Activated CD4-positive, alpha-beta T cell treated with anti-CD3 and anti-CD28 coated beads for 1 hour (primary cell): ENCODE data around the gene TPGS2.
"Not testable (repeated sequence)": the region's sequence is repeated elsewhere in the genome, so short reads cannot be mapped to it uniquely, and the experiment has no call there.

Experiments used
- DNase-seq: peaks from one replicate; pipeline ENCODE4 v3.0.0-alpha.2; 2020

The TPGS2 gene

DNA sequence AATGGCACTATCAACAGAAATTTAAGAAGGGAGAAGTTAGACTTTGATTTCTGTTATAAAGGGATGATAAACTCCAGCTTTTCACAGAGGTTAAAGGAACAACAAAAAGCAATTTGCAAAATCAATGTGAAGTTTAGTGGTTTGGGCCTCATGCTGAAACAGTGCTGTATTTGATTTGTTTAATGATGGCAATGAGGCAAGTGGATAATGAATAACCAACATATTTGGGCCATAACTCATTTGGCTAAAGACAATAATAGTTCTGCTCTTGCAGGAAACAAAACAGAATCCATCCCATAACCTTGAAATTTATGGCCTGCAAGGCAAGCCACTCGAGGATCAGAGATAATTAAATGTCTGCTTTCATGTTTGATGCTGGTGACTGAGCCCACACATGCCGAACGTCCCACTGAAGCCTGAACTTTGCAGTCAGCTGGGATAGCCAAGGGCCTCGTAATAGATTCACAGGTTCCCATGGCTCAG, 56.5 kb downstream of the TPGS2 start:
- no peak for DNase-seq

DNA sequence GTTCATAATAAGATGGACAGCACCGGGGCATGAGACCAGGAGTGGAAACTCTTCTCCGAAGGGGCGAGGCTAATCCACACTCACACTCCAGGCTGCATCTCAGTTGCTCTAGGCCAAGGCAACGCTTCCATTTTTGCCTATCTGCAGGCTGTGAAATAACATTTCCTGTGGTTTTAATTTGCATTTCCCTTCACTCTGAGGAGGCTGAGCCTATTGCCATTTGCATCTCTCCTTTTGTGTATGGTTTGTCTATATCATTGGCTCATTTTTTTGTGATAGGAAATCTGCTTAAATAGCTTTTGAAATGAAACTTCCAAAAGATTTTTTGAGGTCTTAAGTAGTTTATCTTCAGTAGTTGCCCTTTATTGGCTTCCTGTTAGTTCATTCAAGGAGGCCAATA, 57.6 kb downstream of the TPGS2 start:
- DNase-seq, result no peak

DNA sequence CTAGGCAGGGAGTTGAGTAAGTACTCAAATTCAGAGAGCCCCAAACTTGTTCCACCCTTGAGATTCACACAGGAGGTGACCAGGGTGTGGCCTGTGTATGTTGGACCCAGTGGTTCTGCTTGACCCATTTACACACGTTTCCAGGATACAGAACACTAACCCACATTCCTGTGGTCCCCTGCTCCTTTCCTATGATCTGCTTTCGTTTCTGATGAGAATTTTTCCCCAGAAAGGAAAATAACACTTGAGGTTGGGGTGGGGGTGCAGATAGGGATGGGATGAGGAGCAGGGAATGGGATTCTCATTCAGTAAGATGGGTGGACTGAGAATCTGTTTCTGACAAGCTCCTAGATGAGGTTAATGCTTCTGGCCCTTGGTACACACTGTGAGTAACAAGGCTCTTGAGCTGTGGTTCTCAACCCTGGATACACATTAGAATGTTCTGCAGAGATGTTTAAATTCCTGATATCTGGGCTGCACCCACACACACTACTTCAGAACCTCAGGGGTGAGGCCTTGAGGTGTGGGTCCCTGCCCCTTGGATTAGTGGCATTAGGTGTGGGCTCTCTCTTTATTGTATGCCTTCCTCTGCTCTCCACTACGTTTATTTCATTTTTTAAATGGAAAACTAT, 58.4 kb downstream of the TPGS2 start:
- DNase-seq, result no peak

DNA sequence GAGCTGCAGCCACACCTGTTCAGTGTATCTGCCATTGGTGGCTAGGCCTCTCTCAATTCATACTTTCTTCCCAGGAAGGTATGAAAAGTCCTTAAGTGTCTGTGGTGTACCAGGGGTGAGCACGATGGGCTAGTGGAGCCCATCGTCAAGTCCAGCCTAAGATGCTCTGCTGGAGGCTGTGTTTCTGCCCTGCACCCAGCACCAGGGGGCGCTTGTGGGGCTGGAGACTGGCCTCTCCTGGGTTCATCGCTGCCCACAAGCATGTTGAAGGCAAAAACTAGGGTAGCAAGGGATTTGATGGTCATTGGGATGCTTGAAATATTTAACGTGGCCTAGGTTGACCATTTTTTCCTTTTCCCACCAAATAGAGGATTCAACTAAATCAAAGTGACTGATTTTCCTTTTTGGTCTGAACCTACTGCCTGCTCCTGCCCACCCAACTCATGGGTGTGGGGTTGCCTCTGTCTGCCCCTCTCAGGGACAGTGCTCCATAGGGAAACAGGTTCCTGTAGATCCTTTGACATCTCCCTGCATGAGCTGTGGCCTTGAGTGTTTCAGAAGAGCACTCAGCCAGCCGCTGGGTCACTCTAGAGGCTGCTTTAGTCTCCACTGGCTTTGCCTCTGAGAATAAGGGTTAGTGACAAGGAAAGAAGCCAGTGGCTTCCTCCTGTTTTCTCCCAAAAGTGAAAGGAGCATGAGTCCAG, 59.0 kb downstream of the TPGS2 start:
- DNase-seq, result no peak

DNA sequence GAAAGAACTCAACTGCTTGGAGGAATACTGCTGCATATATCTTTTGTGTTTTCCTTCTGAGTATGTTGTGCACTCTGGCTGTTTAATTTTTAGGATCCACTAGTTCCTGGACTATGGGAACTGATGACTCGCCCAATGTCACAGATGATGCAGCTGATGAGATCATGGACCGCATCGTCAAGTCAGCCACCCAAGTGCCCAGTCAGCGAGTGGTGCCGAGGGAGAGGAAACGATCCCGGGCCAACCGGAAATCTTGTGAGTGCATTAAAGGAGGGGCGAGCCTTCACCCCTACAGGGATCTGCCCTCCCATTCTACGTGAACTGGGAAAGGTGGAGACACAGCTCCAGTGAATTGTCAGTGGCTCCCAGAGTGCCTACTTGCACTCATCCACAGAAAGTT, 59.6 kb downstream of the TPGS2 start:
- DNase-seq, result no peak

DNA sequence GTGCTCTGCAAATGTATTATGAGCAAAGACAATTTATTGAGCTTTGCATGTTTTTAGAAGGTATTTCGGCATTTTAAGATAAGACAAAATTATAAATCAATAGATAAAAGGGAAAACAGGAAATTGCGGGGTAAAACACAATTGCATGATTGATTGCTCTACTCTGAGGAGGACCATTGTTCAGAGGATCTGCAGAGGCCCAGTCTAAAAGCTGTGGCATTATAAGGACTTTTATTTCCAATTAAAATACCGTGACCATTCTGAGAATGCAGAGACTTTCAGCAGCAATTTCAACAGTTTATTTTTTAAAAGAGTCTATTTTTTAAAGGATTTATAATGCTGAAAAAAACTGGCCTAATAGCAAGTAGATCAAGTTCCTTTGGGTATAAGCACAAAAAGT, 62.0 kb downstream of the TPGS2 start:
- DNase-seq, result no peak

DNA sequence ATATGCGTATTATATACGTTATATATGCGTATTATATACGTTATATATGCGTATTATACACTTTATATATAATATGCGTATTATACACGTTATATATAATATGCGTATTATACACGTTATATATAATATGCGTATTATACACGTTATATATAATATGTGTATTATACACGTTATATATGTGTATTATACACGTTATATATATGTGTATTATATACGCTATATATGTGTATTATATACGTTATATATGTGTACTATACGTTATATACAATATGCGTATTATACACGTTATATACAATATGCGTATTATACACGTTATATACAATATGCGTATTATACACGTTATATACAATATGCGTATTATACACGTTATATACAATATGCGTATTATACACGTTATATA, 65.8 kb downstream of the TPGS2 start:
- DNase-seq, result not testable (repeated sequence)

DNA sequence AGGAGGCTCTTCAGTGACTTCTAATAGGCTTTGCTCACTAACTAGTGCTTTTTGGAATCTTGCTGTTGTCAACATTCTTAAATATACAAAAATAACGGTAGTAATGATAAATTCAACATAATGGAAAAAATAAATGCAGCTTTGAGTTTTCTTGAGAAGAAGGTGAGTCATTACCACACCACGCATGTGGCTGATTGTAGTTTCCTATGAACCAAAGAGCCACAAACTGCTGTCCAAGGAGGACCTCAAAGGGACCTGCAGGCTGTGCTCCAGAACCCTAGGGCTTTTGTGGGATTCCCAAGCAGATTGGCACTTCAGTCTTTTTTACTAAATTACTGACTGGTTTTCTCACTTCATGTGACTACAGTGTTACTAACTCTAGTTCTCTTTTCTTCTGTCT, 66.7 kb downstream of the TPGS2 start:
- no peak for DNase-seq

DNA sequence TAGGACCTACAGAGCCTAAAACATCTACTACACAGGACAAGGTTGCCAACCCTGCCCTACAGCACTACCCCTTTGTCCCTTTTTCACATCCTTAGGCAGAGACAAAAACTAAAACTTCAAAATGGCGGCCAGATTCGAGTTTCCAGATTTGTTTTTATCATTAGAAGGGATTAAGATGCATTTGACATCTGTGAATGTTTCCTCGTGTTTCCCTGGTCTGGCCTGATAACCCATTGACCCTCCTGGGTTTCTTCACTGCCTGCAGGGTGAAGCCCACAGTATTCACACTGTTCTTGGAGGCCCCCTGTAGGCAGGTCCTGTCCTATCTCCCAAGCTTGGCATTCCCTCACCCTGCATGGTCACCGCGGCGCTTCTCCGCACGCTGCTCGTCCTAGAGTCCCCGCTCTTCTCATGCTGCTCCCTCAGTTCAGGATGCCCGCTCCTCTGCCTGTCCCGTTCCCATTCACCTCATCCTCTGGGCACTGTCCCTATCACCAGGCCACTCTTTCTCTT, 67.6 kb downstream of the TPGS2 start:
- no peak for DNase-seq

DNA sequence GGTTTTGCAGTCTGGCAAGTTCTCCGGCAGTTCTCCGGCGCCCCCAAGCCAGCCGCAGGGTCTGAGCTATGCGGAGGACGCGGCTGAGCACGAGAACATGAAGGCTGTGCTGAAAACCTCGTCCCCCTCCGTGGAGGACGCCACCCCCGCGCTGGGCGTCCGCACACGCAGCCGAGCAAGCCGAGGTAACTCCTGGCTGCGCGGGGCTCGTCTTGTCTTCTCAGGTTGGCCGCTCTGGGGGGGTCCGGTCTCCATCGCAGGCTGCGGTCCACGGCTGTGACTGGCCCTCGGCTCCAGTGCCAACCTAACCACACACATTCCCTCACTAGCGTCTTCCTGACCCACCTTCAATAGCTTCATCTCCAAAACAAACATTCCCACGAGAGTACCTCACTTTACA, 68.2 kb downstream of the TPGS2 start:
- no peak for DNase-seq

DNA sequence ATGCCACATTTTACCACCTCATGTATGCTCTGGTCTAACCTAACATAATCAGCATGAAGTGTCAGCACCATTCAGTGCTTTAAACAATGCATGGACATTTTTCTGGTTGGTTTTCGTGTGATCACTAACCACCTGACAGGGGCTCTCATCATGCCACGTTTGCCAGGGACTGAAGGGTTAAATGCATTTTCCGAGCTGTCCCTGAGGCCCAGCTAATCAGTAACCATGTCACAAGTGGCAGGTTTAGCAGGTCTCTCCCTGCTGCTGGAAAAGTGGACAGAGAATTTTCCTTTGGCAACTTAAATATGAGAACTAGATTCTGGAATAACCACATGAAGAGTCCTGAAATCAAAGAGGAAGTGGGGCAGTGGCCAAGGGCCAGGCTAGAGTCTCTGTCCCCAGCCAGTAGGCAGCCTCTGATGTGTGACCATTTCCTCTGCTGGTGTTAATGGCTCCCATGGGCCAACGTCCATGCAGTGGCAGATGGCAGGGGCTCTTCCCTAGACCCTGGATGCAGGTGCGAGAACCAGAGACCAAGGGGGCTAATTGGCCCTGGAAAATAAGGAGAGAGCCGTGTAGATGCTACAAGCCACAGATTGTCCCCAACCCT, 69.5 kb downstream of the TPGS2 start:
- no peak for DNase-seq

DNA sequence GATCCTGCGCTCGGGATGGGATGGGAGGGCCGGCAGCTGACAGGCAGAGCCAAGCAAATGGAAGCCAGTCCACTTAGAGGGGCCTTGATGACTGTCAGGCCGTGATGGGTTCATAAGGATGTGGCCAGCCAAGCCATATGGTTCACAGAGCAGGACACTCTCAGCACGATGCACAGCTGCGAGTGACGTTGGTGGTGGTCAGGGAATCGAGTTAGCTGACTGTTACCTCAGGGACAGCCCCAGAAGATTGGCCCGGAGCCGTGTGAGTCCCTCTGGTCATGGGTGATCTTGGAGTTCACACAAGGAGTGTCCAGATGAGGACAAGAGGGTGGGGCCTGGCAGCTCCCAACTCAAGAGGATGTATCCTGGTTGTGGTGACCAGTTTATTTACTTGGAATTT, 70.2 kb downstream of the TPGS2 start:
- DNase-seq, result no peak

DNA sequence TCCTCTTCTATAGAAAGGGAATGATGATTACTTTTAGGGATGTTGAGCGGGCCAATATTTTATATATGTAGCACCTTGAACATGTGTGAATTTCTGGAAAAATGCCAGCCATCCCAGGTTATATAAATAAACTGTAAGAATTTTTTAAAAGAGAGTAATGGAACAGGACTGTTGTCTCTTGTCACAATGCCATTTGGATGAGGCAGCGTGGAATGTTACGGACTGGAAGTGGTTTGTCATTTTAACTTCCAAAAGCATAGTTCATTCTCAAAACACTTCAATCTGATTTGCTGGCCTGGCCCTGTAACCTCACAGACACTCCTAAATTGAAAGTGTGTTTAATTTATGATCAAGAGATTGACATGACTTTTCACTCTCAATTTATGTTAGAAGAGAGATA, 70.8 kb downstream of the TPGS2 start:
- no peak for DNase-seq

DNA sequence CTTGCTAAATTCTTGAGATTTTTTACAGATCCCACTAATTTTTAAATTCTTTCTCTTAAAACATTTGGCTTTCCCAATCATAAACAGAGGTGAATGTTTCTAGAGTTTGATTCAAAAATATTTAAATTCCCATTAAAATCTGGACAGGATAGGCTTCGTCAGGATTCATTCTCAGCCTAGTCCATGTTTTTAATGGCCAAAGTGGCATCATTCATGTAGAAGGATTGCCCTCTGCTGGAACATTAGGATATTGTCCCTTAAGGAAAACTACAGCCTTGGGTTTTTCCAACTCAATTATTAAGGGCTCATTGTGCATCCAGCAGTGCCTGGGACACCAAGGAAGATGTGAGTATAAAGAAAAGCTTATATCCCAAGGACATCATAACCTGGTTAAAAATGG, 71.7 kb downstream of the TPGS2 start:
- DNase-seq, result no peak

DNA sequence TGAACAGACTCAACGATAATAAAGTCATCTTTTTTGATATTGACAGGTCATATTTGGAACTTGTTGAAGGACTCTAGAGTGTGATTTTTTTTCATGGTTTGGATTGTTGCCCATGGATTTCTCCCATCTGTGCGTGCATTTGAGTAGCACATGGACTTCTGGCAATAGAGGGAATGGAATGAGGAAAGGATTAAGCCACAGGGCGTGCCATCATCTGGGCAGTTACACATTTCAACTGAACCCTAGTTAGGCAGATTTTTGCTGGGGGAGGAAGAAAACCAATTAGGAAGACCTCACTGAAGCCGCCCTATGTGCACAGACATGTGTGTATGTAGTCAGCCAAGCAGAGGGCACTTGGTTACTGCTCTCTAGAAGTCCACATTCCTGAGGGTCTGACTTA, 72.6 kb downstream of the TPGS2 start:
- no peak for DNase-seq

DNA sequence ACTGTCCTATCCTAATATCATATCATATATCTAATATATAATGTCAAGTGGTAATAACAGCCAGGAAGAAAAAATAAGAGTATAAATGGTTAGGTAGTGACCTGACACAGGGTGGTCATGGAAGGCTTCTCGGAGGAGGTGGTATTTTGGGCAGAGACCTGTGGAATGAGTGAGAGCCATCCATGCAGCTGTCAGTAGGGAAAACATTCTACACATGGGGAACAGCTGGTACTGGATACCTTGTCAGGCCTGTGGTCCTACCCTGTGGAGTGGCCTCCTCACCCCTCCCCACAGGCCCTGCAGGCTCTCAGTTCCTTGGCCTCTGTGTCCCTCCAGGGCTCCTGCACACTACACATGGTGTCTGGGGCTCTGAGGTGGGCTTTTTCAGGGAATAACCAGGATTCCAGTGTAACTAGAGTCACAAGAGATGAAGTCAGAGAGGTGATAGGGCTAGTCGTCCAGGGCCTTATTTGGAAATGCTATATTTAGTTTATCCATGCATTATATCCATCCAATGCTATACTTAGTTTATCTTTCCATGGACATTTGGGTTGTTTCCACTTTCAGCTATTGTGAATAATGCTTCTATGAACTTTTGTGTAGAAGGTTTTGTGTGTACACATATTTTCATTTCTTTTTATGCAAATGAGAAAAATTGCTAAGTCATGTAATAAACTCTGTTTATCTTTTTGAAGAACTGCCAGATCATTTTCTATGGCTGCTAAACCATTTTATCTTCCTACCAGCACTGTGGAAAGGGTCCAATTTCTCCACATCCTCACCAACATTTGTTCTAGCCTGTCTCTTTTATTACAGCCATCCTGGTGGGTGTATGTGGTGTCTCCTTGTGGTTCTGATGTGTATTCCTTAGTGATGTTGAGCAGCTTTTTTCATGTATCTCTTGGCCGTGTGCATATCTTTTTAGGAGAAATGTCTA, 75.6 kb downstream of the TPGS2 start:
- DNase-seq, result no peak

DNA sequence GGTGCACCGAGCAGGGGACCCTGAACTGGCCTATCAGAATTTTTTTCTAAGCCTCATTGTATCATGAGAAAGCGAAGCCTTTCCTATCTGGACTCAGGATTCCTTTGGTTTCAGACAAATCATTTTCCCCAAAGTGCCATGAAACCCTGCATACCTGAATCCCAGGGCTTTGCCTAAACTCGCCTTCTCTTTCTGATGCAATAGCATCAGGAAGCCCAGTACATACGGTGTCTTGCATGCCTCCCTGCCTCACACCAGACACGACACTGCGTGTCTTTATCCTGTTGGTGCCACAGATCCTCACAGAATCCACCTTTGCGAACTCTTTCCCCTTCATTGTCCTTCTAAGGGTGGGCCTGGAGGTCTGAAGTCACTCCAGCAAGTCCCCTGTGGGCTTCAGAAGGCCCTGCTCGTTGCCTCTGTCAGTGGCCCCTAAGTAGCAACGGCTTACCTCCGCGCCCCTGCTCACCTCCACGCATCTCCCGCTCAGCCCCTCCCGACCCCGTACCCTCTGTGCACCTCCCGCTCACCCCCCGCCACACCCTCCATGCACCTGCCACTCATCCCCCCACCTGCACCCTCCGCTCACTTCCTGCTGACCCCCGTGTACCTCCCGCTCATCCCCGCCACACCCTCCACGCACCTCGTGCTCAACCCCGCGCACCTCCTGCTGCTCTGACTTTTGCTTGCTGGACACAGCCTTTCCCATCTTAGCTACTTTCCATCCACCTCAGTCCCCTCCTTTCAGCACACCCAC, 83.4 kb downstream of the TPGS2 start:
- DNase-seq, result no peak

DNA sequence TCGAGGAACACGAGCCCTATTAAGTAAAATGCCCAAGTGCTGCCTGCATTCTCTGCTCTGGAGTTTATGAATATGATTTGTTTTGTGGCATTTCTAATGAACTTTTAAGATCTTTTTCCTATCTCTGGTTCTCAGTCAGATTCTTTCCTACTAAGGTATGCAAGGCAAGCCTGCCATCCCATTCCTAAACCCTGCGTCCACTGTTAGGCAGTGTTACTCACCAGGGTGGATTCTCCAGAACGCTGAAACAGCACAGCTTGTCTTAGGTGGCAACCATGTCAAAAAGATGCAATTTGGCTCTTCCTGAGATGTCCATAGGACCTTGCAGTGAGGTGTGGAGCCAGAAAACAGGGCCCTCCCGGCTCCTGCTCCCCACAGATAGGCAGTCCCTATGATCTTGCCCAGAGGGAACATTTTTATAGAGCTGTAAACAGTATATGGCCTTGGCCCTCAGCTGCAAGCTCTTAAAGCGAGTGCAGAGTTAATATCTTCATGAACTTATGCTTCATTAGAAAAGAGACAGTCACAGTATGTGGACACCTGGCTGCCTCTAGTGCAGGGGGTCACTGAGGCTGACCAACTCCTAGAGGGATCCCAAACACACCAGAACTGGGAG, 84.4 kb downstream of the TPGS2 start:
- DNase-seq, result no peak
